HG03378 (cell line): Measurements from ENCODE around the gene DIP2C.

ENCODE experiments used
- ATAC-seq: cut with Tn5 transposase; IDR thresholded peaks from one replicate; pipeline ENCODE4 v1.9.1; 2021; ENCODE audit warnings: mild to moderate bottlenecking, moderate library complexity; ENCODE audit not compliant: unreplicated experiment

The DIP2C gene

DNA sequence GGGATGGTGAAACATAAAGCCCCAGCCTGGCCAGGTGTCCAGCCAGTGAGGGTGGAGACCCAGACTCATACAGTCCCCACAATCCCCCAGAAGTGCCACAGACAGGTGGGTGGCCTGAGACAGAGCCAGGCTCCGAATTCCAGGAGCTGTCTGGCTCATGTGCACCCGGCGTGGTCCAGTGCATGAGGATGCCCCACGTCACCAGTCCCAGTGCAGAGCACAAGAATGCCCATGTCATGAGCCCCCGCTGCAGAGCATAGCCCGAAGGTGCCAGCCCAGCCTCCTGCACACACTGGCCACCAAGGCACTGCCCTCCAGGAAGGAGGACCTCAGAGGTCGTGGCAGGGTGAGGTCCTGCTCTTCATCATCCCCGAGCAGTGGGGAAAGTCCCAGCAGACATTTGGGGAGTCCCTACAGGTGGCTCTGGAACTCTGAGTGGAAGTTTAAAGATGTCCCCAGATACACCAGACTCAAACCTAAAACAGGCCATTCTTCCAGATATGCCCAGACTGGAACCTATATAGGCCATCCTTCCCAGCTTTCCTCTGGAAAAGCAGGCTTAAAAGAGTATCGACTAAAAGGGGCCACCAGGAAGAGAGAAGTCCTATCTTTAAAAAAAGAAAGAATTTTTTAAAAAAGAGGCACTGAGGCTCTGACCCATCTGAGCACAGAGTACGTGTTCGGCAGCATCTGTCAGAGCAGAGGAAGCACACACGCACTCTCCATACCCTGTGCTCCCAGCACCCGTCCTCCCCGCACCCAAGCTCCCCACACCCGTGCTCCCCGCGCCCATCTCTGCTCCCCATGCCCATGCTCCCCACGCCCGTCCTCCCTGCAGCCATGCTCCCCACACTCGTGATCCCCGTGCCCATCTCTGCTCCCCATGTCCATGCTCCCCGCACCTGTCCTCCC, 11.5 kb downstream of the DIP2C start:
- no peak for ATAC-seq

DNA sequence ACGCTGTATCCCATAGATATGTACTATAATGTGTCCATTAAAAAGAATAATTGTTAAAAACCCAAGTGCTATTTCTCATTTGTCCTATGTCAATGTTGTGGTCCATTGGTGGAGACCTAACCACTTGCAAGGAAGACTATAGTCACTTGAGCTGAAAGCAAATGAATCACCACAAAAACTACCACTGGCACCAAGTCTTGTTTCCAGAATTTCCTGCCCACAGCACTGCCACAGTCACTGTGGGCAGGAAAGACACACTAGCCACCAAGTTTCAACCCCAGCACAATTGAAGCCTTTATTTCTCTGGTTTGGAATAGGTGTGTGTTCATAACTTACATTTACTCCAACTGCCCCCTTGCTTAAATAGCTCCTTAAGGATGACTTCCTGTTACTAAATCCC, 12.4 kb downstream of the DIP2C start:
- no peak for ATAC-seq

- no peak for ATAC-seq
These were observed 13.3 kb downstream of the DIP2C start for GRCh38 chr10:676178-676577.

- ATAC-seq = no peak
These were observed 13.9 kb downstream of the DIP2C start for GRCh38 chr10:675532-675931.

- no peak for ATAC-seq
These were observed 16.0 kb downstream of the DIP2C start for GRCh38 chr10:673492-673891.

DNA sequence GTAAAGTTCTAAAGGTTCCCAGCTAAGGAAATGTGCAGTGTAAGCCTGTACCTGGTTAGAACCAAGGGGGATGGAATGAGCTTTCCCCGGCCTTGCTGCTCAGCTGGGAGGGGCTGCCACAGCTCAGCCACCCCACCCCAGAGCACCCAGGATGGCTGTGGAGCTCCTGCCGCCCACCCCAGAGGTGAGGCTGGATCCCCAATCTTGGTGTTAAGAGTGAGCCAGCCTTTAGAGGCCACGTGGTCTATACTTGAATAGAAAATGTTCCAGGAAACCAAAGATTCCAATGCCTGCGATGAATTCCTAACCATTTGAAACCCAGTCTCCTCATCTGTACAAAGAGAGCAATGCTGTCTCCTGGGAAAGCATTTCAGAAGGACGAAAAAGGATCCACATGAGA, 16.5 kb downstream of the DIP2C start:
- ATAC-seq = no peak

DNA sequence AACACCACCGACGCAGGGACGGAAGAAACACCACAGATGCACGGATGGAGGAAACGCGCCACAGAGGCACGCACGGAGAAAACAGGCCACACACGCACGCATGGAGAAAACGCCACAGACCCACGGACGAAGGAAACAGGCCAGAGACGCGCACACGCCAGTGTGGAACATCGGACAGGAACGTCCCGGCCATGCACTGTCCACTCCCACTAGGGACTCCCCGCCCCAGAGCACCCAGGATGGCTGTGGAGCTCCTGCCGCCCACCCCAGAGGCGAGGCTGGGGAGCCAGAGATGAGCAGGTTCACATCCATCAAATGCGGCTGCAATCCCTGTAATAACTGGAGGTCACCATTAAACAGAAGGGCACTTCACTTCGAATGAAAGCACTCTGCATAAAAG, 17.3 kb downstream of the DIP2C start:
- no peak for ATAC-seq

DNA sequence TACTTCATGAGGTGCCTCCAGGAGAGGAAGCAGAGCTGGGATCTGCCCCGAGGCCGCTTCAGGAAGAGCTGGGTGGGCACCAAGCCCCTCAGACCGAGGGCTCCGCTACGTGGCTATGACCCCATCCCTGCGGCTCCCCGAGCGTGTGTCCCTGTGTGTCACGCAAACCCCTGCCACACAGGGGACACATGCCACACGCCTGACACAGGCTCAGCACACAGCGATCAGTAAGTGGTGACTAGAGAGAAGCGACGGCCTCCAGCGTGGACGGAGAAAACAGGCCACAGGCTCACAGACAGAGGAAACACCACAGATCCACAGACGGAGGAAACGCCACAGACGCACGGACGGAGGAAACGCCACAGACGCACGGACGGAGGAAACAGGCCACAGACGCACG, 18.5 kb downstream of the DIP2C start:
- ATAC-seq = no peak

DNA sequence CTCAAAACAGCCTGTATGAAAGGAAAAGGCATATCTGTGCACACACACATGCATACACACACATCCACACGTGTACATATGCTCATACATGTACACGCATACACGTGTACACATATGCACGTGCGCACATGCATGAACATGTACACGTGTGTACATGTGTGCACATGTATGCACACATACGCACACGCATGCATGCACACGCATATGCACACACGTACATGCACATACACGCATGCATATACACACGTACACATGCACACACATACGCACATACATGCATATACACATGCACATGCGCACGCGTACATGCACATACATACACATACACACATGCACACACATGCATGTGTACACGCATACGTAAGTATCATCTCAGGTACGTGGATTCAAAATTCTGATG, 19.4 kb downstream of the DIP2C start:
- ATAC-seq = no peak

DNA sequence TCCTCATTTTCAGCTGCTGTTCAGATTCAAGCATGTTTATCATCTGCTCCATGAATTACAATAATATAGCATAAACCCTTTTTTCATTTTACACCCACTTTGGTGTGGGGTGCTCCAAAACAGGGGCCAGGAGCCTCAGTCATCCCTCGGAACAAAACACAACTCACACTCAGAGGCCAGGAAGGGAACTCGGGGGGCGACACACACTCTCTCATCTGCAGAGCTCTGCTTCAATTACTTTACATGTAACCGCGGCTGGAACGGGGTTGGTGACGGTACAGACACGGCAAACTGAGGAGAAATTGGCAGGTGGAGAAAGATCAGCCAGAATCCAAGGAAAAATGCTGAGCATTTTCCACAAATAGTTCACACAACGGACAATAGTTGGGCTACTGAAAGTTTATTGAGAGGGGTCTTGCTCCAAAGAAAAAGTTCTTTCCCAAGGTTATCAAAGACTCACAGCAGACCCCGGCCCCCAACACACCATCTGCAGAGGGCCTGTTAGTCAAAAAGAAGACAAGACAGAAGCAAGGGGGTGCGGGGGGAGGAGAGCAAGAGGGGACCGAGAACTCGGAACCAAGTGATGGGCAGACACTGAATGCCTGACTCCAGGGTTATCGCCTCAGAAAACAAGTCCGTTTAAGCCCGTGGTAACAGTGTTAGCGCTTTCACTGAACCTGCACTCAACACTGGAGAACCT, 20.5 kb downstream of the DIP2C start:
- no peak for ATAC-seq

- ATAC-seq = no peak
These were observed 21.8 kb downstream of the DIP2C start for GRCh38 chr10:667602-668143.

DNA sequence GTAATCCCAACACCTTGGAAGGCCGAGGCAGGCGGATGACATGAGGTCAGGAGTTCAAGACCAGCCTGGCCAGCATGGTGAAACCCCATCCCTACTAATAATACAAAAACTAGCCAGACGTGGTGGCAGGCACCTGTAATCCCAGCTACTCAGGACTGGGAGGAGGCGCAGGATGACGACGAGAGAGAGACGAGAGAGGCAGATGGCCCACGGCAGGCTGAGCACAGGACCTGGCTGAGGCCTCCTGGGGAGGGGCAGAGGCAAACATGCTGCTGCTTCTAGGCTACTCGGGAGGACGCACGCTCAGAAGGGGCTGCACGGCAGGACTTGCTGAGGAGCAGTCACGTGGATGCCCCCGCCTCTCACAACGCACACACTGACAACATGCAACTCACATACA, 22.4 kb downstream of the DIP2C start:
- no peak for ATAC-seq

DNA sequence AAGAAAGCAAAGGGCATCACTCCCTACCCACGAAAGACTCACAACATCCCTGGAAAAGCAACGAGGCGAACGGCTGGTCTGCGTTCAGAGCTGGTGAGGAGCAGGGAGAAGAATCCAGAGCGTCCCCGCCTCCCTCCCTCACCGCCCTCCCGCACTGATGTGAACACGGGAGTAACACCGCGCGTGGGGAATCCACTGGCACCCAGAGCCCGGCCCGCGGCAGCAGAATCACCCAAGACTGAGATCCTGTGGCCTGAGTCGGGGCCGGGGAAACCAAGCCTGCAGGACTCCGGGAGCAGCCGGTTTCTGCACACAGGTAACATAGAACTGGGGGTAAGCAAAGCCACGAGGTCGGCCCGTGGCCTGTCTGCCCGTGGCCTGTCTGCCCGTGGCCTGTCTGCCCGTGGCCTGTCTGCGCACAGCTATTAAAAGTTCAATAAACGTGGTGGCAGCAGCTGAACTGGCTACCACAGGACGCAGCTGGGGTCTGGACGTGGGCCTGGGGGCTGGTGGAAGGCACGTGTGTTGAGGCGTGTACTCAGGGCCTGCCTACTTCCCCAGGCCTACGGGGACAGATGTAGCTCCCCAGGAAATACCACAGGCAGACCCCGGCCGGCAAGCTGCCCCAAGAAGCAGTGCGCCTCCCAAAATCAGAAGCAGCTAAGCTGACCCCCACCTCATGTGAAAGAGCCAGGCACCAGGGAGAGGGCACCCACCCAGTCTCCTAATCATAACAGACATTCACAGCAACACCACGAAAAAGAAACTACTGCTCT, 23.0 kb downstream of the DIP2C start:
- no peak for ATAC-seq

GRCh38 chr10:665579-666091, 23.8 kb downstream of the DIP2C start:
- ATAC-seq = no peak

DNA sequence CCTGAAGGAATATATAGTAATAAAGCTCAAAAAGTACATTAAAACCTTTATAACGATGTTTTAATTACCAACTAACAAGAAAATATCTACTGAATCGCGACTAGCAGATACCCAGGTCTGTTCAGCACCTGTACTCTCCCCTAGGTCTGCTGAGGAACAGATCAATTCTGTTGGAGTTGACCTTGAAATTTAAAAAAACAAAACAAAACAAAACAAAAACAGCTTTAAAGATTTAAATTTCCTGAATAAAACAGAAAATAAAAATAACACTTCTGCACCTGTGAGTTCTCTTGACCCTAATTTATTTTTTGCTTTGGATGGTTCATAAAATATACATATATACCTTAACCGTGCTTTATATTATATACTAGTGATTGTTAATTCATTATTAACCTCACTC, 24.6 kb downstream of the DIP2C start:
- no peak for ATAC-seq

DNA sequence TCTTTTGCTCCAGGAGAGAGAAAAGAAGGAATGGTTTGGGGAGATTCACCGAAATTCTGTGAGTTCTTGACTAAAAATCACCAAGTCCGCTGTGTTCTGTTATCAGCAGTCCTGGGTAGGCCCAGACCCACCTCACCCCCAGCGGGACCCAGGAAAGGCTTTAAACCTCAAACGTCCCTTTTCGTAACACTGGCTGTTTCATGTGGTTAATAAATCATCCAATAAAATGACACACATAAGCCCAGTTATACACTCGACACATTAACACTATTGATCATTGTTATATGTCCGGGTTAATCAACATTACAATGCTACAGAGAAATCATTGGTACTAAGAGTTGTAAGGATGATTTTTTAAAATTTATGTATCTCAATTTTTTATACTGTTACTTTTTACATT, 25.2 kb downstream of the DIP2C start:
- no peak for ATAC-seq

- no peak for ATAC-seq
These were observed 25.6 kb downstream of the DIP2C start for GRCh38 chr10:663831-664251.

- ATAC-seq = no peak
These were observed 26.1 kb downstream of the DIP2C start for GRCh38 chr10:663466-663751.

DNA sequence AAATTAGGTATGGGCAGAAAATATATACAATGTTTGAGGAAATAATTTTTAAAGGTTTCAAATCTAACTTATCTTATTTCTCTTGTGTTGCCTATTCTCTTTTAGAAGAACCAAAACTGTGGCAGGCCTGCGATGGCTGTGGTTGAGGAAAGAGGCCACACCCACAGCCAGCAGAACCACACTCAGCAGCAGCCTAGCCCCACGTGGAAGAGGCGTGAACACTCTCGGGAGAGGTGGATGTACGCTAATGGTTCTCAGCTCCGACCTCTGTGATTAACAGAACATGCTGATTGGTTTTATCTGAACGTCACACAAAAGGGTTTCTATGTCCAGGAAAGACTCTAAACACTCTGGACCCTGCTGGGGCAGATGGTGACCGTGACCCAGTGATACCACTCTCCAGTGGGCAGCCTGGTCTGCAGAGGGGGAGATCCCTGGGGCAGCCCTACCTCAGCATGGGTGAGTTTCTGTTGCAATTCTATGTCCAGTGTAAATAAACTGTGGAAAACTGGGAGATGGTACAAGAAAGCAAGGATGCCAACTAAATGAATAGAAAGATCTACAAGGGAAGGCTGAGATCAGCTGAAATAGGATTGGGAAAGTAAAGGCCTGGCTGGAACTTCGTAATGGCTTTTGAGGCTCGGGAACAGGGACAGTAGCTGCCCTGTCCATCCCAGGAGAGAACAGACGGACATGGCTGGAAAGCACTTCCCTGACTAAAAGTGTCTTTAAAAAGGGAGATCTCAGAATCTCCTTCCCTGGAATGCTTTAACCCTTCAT, 26.6 kb downstream of the DIP2C start:
- ATAC-seq = no peak

DNA sequence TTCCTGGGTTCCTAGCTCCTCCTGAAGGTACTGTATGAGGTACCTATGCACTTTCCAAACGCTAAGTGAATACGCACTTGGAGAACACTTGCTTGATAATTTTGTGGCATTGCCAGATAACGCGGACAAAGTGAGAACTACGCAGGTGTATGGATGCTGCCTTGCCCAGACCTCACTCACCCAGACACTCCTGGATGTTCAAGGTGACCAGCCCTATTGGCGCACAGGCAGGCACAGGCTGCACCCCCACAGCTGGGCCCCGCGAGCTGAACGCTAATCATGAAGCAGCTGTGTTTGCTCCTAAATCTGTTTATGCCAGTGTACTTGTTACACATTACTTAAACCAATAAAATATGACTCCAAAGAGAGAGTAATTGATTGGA, 27.3 kb downstream of the DIP2C start:
- ATAC-seq = no peak
